COR-L47 (cell line): Measurements from ENCODE around the gene KSR1.

Experiments used
- DNase-seq: peaks from one replicate; lab custom pipeline; 2025; lab: John Stamatoyannopoulos, UW

KSR1 gene

GRCh38 chr17:27535178-27535928, 79.1 kb downstream of the KSR1 start:
- DNase-seq = no peak

GRCh38 chr17:27535975-27536374, 79.7 kb downstream of the KSR1 start:
- no peak for DNase-seq

GRCh38 chr17:27536781-27537180, 80.5 kb downstream of the KSR1 start:
- no peak for DNase-seq

DNA sequence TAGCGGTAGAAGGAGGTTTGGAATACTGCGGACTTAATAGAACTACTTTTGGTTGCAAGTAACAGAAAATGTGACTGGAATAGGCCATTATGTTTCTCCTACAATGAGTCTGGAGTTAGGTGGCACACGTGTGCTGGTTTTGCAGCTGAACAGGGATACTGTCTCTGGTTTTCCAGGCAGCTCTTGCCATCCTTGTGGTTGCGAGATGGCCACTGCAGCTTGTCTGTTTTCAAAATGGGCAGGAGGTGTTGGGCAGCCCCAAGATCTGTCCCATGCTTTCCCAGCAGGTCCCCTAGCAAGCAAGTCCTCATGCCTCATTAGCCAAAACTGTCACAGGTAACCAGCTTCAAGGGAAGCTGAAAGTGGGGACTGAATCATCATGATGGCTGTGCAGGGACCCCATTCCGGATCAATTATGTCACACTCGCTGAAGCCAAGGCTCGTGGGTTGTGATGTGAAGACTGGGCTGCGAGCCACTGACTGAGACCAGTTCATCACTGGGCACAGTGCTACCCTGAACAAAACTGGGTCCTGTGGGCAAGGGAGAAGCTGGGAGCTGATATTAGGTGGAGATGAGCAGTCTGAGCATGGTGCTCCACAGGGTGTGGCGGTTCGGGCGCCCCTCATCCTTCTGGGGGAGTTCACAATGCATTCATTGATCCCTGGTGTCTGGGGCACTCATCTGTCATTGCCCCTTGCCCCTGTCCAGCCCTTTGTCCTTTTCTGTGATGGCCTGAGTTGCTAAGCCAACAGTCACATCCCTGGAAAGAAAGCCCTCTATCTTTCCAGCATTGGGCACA, 82.1 kb downstream of the KSR1 start:
- DNase-seq = no peak

DNA sequence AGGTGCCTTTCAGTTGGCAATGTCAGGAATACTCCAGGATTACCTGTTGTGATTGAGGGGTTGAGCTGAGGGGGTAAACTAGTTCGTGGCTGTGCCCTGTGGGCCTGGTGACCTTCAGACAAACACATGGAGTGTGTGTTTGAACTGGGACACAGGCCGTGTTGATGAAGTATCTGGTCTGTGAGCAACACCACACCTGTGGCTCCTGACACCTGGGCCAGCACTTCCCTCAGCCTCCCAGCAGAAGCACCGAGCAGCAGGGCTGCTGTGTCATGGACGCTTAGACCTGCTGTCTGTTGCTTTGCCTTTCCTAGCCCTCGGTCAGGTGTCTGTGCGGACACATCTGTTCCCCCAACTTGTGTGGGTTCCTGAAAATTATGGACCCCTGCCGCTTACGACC, 82.9 kb downstream of the KSR1 start:
- no peak for DNase-seq

- no peak for DNase-seq
Observed at GRCh38 chr17:27539794-27540317, 83.6 kb downstream of the KSR1 start.

DNA sequence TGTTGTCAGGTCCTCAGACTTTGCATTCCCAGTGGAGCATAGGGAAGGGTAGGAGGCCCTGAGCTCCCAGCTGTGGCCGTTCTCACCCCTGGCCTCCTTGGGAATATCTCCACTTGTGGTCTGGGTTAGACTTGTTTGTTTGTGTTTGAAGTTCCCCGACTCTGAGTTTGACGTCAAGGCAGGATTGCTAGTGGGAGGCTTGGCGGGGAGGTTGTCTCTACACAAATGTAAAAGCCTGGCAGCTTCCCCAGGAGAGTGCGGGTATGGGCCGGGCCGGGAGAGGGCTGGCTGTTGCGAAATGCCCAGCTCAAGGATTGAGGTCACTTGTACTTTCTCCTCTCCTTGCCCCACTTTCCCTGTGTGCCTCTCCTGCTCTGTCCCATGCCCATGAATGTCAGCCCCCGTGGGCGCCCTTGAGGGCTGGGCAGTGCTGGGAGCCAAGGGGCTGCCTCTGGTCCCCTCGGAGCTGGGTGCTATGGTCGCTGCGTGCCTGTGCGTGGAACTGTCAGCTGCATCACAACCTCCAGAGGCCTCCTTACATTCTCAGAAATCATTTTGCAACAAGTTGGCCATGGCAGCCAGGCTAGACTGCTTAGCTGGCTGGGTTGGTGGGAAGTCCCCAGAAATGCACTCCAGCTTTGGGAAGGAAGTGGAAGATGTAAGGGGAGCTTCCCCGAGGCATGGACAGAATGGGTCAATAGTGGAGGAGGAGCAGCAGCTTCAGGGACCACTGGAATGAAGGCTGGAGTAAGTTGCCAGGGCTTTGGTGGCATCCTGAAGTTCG, 84.3 kb downstream of the KSR1 start:
- DNase-seq = no peak

DNA sequence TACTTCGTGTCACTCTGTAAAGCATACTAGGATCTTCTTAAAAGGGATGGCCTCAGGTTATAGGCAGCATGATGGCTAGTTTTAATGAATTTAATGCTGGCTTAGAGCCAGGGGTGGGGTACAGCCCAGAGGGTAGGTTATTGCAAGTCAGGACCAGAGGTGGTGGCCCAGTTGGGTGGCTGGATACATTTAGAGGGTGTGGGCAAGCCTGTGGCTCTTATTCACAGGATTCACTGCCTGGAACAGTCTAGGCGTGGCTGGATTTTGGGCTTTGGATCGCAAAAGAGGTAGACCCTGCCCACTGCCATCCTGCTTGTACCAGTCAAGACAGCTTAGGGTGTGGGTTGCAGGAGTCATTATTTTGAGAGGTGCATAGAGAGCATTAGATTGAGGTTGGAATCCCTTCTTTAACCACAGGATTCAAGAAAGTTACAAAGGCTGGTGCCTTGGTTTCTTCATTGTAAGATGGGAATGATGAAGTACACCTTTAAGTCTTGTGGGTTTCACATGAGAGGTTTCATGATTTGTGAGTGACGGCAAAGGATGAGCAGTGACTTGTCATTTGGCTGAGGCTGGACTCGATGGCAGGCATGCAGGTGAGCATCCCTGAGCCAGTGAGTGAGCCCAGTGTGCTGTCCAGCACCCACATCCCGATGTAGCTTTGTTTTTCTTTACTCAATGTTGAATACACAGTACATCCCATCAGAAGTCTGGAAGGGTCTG, 85.2 kb downstream of the KSR1 start:
- DNase-seq = no peak

DNA sequence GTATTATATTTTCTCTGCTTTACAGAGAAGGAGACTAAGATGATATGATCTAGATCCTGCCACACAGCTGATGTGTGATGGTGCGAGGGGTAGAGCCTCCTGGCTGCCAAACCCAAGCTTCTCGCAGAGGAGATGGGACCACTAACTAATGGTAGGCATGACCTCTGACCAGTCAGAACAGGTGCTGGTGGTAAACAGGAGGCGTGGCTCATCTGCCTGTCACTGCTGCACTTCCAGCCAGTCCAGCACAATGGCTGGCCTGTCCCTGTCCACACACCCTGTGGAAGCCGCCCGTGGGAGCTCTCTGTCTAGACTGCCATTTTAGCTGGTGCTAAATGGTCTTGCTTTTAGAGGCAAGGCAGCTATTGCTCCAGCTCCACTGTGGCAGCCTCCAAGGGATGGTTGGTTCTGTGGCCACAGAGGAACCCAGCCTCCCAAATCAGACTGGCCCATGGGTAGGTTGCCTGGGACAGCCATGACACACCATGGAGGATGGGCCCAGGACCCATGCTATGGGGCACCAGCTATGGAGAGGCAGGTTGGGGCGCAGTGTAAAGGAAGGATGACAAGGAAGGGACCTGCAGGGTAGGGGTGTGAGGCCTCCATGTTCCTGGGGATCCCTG, 86.7 kb downstream of the KSR1 start:
- DNase-seq = no peak

- no peak for DNase-seq
Observed at GRCh38 chr17:27543464-27543856, 87.2 kb downstream of the KSR1 start.

GRCh38 chr17:27543958-27544349, 87.7 kb downstream of the KSR1 start:
- no peak for DNase-seq

GRCh38 chr17:27544350-27545131, 88.3 kb downstream of the KSR1 start:
- no peak for DNase-seq

- no peak for DNase-seq
Observed at GRCh38 chr17:27545562-27546229, 89.4 kb downstream of the KSR1 start.

GRCh38 chr17:27546624-27547300, 90.5 kb downstream of the KSR1 start:
- DNase-seq = no peak

- no peak for DNase-seq
Observed at GRCh38 chr17:27547301-27547683, 91.0 kb downstream of the KSR1 start.

- no peak for DNase-seq
Observed at GRCh38 chr17:27548369-27548768, 92.1 kb downstream of the KSR1 start.

- no peak for DNase-seq
Observed at GRCh38 chr17:27549251-27549893, 93.1 kb downstream of the KSR1 start.

- DNase-seq = no peak
Observed at GRCh38 chr17:27550291-27550930, 94.2 kb downstream of the KSR1 start.
